Measurements from ENCODE around the gene CHID1. TPM values are rescaled to one million over a fixed set of nuclear protein-coding genes. Genes with fewer than 3 reads are reported as not detected.
A peak's percentile ranks its signal among the peaks of the same experiment; 100 is the strongest.

Gene CHID1
- total RNA-seq, 2 experiments from 2014 or later = 73.1 to 81.6 TPM

- Mint-ChIP-seq H3K36me3 (peaks cover 6% of the 10 kb centered on the region), H3K9me3 (no peaks in the 10 kb centered on the region), H3K4me3 (no peak overlapping the region), H3K4me1 (peaks cover 26% of the 10 kb centered on the region), H3K27ac (no peak overlapping the region), H3K27me3 (peaks cover 43% of the 10 kb centered on the region)
- DNase-seq = no peak
Measured at GRCh38 chr11:829847-830294, 80.7 kb downstream of the CHID1 start.

- Mint-ChIP-seq H3K27me3 (peaks cover 43% of the 10 kb centered on the region), H3K4me3 (peak overlapping the region; percentile 60), H3K27ac (no peak overlapping the region), H3K4me1 (peaks cover 25% of the 10 kb centered on the region), H3K36me3 (peaks cover 9% of the 10 kb centered on the region), H3K9me3 (no peaks in the 10 kb centered on the region)
- DNase-seq = no peak
Measured at GRCh38 chr11:829176-829846, 81.3 kb downstream of the CHID1 start.

- Mint-ChIP-seq H3K4me3 (peak overlapping the region; percentile 32), H3K36me3 (peaks cover 9% of the 10 kb centered on the region), H3K9me3 (no peaks in the 10 kb centered on the region), H3K27ac (no peak overlapping the region), H3K27me3 (peaks cover 43% of the 10 kb centered on the region), H3K4me1 (peaks cover 19% of the 10 kb centered on the region)
- no peak for DNase-seq
Measured at GRCh38 chr11:828506-829175, 82.0 kb downstream of the CHID1 start.

DNA sequence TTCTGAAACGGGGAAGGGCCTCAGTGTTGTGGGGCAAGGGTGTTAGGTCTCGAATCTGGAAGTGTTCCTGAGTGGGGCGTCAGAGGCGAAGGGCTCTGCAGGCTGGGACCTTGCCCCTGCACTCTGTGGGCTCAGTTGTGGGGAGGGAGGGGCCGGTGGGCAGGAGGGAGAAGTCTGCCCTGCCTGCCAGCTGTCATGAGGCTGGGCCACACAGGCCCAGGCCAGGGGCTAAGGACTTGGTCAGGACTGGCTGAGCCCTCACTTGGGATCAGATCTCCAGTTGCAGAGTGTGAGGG lies 82.8 kb downstream of the CHID1 start, which contains the start of gene CRACR2B:
Gene CRACR2B (plus strand): TSS at position 23 of the 296 bp plus-strand sequence. CDS start 689 bp downstream, outside the sequence.
- Mint-ChIP-seq H3K27me3 (peaks cover 43% of the 10 kb centered on the region), H3K27ac (no peak within 1 kb of the TSS), H3K9me3 (no peaks in the 10 kb centered on the region), H3K4me3 (peak within 1 kb of the TSS; percentile 51), H3K4me1 (peaks cover 19% of the 10 kb centered on the region), H3K36me3 (peaks cover 9% of the 10 kb centered on the region)
- no peak for DNase-seq

DNA sequence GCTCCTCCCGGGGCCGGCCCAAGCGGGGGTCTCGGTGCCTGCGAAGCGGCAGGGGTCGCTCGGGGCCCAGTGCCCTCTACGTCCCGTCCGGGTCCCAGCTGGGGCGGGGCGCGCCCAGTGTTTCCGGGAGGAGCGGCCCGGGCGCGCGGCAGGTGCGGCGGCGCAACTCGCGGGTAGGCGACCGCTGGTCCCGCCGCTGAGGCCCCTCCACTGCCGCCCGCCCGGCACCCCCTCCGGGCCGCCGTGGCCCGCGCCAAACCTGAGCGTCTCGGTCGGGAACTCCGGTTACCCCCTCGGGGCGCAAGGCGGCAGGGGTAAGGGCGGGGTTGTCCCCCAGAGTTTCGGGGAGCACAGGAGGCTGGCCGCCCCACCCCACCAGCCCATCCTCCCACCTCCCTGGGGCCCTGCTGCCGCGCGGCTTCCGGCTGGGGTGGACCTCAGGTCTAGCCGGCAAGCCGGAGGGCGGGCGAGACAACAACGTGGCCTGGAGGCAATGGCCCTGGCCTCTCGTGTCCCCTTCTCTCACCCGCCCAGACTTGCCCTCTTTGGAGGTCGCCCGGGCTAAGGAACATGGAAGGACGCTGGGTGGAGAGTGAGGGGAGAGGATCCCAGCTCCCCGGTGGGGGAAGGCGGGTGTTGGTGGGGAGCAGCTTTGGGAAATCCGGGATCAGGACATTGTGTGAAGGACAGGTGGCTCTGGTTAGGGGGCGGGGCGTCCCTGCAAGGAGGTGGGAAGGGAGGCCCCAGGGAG lies 83.3 kb downstream of the CHID1 start:
- Mint-ChIP-seq H3K4me1 (peaks cover 18% of the 10 kb centered on the region), H3K27me3 (peaks cover 43% of the 10 kb centered on the region), H3K36me3 (peaks cover 9% of the 10 kb centered on the region), H3K9me3 (no peaks in the 10 kb centered on the region), H3K27ac (no peak overlapping the region), H3K4me3 (peak overlapping the region; percentile 51)
- DNase-seq = no peak

DNA sequence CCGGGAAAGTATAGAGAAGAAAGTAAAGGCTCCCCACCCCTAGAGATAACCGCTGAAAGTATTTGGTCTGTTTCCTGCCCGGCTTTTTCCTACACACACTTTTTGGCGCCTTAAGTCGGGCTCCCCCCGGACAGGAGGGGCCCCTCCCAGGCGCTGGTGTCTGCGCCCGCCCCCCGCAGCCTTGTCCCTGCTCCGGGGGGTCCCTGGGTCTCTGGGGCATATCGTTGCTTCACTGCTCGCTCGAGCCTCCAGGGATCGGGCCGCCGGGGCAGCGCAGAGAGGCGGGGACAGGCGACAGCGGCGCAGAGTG lies 83.8 kb downstream of the CHID1 start:
- no peak for DNase-seq
- Mint-ChIP-seq H3K36me3 (peaks cover 9% of the 10 kb centered on the region), H3K9me3 (no peaks in the 10 kb centered on the region), H3K27me3 (peaks cover 41% of the 10 kb centered on the region), H3K4me3 (peak overlapping the region; percentile 72), H3K27ac (no peak overlapping the region), H3K4me1 (peaks cover 20% of the 10 kb centered on the region)

- Mint-ChIP-seq H3K4me3 (peak overlapping the region; percentile 72), H3K36me3 (peaks cover 9% of the 10 kb centered on the region), H3K27me3 (peaks cover 36% of the 10 kb centered on the region), H3K27ac (no peak overlapping the region), H3K4me1 (peaks cover 20% of the 10 kb centered on the region), H3K9me3 (no peaks in the 10 kb centered on the region)
- DNase-seq = no peak
Measured at GRCh38 chr11:826227-826621, 84.4 kb downstream of the CHID1 start.

- Mint-ChIP-seq H3K27me3 (peaks cover 34% of the 10 kb centered on the region), H3K27ac (no peak overlapping the region), H3K4me3 (no peak overlapping the region), H3K4me1 (peaks cover 25% of the 10 kb centered on the region), H3K9me3 (no peaks in the 10 kb centered on the region), H3K36me3 (peaks cover 9% of the 10 kb centered on the region)
- no peak for DNase-seq
Measured at GRCh38 chr11:825366-826226, 85.0 kb downstream of the CHID1 start.

DNA sequence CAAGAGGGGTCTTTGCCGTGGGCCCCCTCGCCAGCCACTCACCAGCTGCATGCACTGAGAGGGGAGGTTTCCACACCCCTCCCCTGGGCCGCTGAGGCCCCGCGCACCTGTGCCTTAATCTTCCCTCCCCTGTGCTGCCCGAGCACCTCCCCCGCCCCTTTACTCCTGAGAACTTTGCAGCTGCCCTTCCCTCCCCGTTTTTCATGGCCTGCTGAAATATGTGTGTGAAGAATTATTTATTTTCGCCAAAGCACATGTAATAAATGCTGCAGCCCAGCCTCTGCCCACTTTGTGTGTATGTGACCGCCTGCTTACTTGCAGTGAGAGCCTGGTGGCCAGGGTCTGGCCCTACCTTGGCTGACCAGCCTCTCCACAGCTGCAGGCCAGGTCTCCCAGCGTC lies 85.7 kb downstream of the CHID1 start:
- Mint-ChIP-seq H3K4me1 (peaks cover 28% of the 10 kb centered on the region), H3K4me3 (no peak overlapping the region), H3K27ac (no peak overlapping the region), H3K27me3 (peaks cover 29% of the 10 kb centered on the region), H3K36me3 (peaks cover 9% of the 10 kb centered on the region), H3K9me3 (no peaks in the 10 kb centered on the region)
- no peak for DNase-seq

GRCh38 chr11:824292-824880 lies 86.2 kb downstream of the CHID1 start:
- H3K27ac Mint-ChIP-seq = no peak overlapping the region
- peaks cover 27% of the 10 kb centered on the region for H3K4me1 Mint-ChIP-seq
- H3K36me3 Mint-ChIP-seq = peaks cover 9% of the 10 kb centered on the region

GRCh38 chr11:823441-824291 lies 86.9 kb downstream of the CHID1 start:
- H3K27me3 Mint-ChIP-seq = peaks cover 16% of the 10 kb centered on the region
- H3K4me1 Mint-ChIP-seq = peaks cover 22% of the 10 kb centered on the region
- no peak overlapping the region for H3K4me3 Mint-ChIP-seq
- H3K9me3 Mint-ChIP-seq = no peaks in the 10 kb centered on the region
- H3K27ac Mint-ChIP-seq = no peak overlapping the region
- peaks cover 9% of the 10 kb centered on the region for H3K36me3 Mint-ChIP-seq
- DNase-seq = no peak

More at GRCh38 chr11:824292-824880, 86.2 kb downstream of the CHID1 start:
- DNase-seq = no peak
- no peaks in the 10 kb centered on the region for H3K9me3 Mint-ChIP-seq
- no peak overlapping the region for H3K4me3 Mint-ChIP-seq
- H3K27me3 Mint-ChIP-seq = peaks cover 23% of the 10 kb centered on the region

- Mint-ChIP-seq H3K27me3 (peaks cover 3% of the 10 kb centered on the region), H3K36me3 (peaks cover 9% of the 10 kb centered on the region), H3K27ac (no peak overlapping the region), H3K4me3 (no peak overlapping the region), H3K9me3 (no peaks in the 10 kb centered on the region), H3K4me1 (peaks cover 18% of the 10 kb centered on the region)
- DNase-seq = no peak
Measured at GRCh38 chr11:821512-822371, 88.9 kb downstream of the CHID1 start.
